ENCODE data around the gene ETFDH.
"Not testable (repeated sequence)": the region's sequence is repeated elsewhere in the genome, so short reads cannot be mapped to it uniquely, and the experiment has no call there.

Gene ETFDH

DNA sequence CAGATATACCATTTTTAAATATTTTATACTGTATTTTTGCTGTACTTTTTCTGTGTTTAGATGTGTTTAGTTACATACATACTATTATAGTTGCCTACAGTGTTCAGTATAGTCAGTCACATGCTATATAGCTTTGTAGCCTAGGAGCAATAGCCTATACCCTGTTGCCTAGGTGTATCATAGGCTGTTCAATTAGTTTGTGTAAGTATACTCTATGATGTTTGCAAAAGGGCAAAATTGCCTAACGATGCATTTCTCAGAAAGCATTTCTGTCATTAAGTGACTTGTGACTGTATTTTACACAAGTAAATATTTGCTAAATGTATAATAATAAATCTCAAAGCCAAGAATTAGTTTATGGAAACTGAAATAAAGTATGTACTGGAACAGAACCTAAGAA, 9.5 kb downstream of the ETFDH start:
- no peak for DNase-seq

DNA sequence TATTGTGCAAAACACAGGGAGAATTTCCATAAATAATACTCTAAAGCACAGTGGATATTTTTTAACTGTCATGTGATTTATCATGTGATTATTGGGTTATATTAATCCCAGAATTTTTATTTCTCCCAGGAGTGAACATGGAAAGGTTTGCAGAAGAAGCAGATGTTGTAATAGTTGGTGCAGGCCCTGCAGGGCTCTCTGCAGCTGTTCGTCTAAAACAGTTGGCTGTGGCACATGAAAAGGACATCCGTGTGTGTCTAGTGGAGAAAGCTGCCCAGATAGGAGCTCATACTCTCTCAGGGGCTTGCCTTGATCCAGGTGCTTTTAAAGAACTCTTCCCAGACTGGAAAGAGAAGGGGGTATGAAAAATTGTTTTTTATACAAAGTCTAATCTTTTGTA, 10.0 kb downstream of the ETFDH start:
- no peak for DNase-seq

DNA sequence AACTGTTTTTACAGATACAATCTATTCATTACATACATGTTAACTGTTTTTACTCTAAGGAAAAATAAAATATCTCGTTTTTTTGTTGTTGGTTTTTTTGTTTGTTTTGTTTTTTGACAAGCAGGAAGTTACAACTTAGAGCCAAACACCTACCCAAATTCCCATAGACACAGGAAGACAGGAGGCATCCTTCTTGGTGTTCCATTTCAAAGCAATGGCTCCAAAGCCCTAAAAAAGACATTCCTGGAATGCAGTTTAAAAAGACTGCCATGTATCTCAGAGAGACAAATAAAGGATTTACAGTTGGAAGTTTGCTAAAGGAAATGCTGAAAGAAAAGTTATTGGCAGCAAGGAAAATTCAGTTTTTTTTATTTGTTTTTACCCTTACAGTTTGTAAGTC, 16.7 kb downstream of the ETFDH start:
- no peak for DNase-seq

DNA sequence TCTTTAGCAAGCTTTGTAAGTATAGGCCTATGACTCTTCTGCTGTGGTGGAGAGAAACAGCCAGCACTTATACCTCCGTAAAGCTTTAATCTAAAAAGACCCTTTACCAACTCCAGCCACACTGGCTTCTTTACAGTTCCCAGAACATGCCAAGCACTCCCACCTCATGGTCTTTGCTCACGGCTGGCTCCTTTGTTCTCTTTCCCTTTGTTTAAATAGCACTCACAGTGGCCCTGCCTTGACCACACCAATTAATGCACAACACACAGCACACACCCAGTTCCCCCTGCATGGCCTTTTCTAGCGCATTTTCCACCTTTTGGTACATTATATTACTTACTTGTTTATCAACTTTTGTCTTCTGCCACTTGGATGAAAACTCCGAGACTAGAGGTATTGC, 32.2 kb downstream of the ETFDH start:
- no peak for DNase-seq

DNA sequence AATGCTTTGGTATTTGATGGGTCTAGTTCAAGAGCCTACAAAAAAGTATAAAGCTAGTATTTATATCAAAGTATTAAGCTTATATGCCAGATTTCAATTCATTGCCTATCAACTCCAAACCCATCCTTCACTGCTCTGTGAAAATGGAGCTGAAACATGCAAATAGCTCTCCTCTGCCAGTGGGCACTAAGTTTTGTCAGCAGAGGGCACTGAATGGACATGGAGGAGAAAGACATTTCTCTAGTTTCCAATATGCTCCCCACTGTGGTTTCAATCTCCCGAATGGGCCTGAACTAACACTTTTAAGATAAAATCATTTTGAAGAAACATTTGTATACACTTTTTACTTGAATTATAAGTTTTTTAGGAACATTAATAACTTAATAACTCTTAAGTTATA, 38.7 kb downstream of the ETFDH start:
- DNase-seq: no peak

DNA sequence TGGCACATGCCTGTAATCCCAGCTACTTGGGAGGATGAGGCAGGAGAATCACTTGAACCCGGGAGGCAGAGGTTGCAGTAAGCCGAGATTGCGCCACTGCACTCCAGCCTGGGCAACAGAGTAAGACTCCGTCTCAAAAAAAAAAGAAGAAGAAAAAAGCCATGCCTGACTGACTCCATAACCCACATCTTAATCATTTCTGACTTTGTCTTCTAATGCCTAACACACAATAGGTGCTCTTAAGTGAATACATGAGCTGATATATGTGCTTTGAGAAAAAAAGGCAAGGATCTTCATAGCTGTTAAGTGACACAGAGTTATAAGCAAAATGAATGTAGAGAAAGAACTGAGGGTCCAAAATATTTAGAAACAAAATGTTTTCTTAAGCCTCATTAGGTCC, 40.5 kb downstream of the ETFDH start:
- not testable (repeated sequence) for DNase-seq

DNA sequence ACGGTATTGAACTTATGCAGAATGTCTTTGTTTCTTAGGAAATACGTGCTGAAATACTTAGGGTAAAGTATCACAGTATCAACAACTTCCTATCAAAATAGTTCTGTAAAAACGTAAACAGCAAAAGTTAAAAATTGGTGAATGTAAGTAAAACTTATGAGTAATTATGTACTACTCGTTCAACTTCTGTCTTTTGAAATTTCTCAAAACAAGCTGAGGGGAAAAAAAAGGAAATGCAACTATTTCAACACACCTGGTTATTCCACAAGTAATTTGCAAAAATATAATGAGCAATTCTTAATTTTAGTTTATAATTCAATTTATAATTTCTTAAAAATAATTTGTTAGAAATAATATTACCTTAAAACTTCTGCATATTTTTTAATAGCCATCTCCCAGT, 42.8 kb downstream of the ETFDH start:
- no peak for DNase-seq

DNA sequence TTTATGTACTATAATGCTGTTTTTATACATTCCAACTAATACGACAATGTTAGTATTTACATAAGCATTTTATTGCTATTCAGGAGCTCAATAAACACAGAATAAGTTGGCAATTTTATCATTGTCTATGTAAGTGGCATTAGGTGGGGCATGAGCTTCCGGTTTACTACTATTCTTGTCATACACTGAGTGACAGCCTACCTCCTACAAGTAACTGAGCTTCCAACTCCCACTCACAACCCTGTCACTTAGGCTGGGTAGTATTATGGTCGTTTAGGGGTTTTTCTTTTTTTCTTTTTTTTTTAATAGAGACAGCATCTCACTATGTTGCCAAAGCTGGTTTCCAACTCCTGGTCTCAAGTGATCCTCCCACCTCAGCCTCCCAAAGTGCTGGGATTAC, 43.7 kb downstream of the ETFDH start:
- DNase-seq: no peak

DNA sequence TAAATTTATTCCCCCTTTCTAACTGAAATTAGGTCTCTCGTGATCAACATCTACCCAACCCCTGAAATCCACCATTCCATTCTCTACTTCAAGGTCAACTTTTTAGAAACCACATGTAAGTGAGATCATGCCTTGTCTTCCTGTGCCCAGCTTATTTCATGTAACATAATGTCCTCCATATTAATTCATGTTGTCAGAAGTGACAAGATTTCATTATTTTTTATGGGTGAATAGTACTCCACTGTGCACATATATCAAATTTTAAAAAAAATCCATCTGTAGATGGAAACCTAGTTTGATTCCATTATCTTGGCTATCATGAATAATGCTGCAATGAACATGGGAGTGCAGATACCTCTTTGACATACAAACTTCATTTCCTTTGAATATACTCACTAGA, 49.6 kb downstream of the ETFDH start:
- DNase-seq: no peak

DNA sequence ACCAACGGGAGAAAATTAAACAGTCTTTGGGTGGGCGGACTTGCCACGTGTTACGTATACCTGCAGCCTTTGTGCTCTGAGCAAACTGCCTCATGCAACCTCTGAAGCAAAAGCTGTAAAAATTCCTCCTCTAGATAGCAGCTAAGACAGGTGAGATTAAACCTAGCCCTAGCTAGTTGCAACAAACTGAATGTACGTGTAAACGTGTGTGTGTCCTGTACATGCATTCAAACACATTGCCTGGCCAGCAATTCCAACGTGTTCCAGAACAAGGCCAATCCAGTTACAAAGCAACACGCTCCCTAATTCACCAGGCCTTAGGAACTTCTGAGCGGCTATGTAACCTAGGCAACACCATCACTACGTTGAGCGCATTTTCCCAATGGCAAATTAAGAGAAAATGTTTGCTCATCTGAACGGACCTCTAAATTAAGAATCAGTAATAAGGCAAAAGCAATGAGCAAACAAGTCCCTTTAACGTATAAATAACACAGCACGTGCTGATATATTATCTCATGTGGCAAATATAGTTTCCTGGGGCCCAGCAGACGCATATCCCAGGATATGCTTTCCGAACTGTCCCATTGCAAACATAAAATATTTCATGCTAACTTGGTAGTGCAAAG, 50.3 kb downstream of the ETFDH start:
- DNase-seq: peak; percentile 11

DNA sequence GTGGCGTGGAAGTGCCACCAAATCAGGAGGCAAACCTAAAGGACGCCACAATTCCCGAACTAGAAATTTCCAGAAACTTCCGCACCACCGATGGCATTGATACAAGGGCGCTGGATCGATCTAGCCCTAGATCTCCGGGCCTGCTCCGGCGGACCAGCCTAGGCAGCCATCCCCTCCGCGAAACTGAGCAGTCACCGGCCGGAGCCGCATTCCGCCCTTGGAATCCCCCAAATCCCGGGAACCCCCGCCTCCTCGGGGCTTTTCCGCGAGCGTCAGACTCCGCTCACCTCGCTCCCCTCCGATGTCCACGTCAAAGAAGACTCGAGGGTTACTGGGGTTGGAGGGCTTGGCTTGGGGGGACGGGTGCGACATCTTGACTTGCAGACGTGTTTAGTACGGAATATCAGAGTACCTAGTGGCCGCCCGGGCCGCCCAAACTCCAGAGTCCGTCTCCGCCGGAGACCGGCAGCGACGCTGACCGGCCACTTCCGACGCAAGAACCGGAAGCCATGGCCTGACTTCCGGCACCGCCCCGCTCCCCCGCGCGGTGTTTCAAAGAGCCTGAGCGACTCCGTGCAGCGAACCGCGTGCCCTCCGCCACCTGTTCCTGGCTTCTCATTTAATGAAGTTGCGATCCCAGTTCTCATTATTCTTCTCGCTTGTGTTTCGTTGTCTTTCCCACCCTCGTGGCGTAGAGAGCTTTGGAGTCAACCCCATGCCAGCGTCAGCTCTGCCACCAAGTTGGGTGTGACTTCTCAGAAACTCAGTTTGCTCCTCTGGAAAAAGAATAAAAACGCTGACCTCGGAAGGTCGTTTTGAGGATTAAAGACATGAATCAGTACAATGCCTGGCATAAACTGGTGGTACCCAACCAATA, 51.1 kb downstream of the ETFDH start, which contains the start of gene PPID:
PPID (minus strand) TSS at position 480 of the 877 bp plus-strand sequence; CDS start at position 372, 108 bp downstream.
- DNase-seq: peak; percentile 24

DNA sequence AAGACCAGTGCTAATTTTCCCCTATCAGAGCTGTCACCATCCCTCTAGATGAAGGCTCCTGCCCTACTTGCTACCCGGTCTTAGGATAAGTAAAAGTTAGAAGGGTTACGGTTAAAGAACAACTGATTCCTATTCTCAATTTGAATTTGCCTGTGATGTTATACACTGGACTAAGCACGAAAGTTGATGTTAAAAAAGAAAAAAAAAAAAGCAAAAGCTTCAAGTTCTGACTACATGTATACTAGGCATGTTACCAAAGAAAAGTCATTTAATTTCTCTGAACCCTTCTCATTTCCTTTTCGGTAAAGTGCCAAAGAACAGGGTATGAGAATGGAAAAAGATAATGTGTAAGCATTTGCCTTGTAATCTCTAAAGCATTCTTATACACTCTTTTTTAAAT, 52.5 kb downstream of the ETFDH start:
- no peak for DNase-seq

DNA sequence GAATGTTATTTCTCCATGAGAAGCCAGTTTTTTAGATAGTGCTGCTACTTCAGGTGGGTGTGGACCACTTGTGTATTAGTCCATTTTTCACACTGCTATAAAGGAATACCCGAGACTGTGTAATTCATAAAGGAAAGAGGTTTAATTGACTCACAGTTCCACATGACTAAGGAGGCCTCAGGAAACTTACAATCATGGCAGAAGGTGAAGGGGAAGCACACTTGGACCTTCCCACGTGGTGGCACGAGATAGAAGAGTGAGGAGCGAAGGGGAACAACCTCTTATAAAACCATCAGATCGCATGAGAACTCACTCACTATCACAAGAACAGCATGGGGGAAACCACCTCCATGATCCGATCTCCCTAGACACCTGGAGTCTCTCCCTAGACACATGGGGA, 54.5 kb downstream of the ETFDH start:
- DNase-seq: no peak

DNA sequence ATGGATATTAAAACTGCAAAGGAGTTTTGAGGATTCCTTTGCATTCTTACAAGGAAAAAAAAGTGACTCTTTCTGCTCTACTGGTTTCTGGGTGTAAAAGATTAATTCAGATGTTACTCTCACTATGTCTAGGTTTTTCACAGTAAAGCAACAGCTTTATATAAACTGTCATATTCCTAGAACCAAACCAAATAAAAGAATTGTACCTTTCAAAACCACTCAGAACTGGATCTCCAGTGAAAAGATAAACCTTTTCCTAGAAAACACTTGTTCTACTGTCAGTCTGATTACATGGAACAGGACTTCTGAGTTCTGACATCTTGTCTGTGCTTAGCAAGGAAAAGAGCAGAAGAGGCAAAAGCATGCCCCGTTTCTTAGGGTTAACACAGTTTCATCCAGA, 56.1 kb downstream of the ETFDH start:
- no peak for DNase-seq

DNA sequence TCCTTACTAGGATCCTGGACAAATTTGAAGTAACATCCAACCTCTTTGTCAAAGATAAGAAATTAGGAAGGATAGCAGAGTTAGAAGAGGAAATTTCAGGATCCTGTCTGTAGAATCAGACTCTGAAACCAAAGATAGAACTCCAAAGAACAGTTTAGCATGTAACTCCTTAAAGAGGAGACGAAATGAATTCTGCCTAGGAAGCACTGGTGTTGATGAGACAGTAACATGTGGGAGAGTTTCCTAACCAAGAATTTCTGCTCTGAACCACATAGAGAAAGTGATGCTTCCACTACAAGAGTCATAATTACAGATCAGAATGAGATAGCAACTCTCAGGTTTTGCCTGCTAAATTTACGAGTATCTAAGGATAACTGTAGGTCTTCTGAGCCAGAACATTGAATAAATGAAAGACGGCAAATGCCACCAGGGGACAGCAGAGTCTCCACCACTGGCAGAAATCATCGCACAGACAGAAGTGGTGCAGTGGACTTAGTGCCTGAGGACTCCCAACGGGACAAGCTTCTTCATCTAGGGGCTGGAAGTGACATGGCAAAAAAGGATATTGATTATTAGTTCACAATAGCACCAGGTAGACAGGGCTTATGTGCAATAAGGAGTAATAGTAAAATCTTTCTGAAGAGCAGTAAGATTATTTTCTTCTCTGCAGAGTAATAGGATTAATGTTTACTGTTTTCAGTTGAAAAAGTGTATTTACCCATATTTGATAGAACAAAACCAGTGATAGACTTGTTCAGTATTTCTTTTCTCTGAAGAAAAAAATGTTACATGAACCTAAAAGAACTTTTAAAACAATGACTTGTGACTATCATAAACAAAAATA, 57.8 kb downstream of the ETFDH start:
- DNase-seq: no peak

DNA sequence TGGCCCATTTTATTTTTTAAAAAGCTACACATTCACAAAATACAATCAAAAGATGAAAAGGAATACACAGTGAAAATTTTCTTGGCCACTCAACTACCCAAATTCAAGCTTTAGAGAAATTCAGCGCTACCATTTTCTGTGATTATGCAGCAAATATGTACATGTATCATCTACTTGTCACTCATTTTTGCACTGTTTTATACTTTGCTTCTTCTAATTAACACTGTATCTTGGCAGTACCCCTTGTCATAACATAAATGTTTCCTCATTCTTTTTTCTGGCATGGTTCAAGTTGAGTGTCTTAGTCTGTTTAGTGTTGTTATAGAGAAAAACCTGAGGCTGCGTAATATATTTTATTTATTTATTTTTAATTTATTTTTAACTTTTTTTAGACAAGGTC, 66.8 kb downstream of the ETFDH start:
- no peak for DNase-seq

DNA sequence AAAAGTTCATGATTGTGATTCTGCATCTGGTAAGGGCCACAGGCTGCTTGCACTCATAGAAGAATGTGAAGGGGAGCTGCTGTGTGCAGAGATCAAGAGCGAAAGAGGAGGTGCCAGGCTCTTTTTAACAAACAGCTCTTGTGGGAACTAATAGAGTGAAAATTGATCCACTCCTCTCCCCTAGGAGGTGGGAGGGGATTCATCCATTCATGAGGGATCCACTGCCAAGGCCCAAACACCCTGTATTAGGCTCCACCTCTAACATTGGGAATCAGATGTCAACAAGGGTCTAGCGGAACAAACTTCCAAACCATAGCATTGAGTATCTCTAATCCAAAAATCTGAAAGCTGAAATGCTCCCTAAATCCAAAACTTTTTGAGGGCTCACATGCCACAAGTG, 67.5 kb downstream of the ETFDH start:
- DNase-seq: no peak

DNA sequence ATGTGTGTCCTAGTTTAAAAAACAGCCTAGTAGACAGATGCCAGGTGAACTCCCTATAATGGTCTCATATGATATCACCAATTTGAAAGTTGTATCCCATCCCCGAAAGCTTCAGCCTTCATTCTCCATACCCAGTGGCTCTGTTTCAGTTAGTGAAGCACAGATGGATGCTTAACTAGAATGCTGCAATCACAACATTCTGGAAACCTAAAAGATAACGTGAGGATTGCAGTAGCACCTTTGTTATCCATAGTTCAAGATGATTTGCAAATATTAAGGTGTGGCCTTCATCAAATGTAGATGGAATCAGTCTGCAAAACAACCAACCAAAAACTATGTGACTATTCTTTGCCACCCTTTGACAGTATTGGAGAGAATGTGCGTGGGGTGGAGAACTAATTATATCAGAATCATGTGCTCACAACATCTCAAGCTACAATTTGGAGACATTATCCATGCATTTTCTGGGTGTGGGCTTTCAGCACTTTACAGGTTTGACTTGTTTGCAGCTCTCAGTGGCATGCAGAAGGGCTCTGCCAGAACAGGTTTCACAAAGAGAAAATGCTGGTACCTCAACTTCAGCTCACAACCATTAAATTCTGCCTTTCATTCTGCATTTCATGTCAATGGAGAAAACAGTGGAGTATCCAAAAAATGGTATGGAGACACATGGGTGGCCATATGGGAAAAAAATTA, 69.4 kb downstream of the ETFDH start:
- no peak for DNase-seq

DNA sequence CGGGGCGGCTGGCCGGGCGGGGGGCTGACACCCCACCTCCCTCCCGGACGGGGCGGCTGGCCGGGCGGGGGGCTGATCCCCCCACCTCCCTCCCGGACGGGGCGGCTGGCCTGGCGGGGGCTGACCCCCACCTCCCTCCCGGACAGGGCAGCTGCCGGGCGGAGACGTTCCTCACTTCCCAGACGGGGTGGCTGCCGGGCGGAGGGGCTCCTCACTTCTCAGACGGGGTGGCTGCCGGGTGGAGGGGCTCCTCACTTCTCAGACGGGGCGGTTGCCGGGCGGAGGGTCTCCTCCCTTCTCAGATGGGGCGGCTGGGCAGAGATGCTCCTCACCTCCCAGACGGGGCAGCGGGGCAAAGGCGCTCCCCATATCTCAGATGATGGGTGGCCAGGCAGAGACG, 74.4 kb downstream of the ETFDH start:
- DNase-seq: not testable (repeated sequence)

DNA sequence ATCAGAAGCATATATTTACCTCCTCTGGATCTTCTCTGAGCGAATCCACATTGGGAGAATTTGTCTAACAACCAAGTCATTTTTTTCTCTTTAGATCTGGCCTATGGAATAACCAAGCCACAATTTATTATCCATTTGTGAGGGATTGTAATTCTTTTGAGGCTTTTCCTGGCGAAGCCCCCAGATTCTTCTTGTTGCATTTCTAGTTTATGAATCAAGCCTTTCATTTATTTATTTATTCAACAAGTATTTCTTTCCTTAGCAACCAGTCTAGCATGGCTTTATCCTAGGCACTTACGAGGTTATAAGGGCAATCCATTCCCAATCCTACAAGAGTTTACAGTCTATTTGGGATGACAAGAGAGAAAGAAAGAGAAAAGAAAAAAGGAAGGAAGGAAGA, 78.3 kb downstream of the ETFDH start:
- DNase-seq: no peak

DNA sequence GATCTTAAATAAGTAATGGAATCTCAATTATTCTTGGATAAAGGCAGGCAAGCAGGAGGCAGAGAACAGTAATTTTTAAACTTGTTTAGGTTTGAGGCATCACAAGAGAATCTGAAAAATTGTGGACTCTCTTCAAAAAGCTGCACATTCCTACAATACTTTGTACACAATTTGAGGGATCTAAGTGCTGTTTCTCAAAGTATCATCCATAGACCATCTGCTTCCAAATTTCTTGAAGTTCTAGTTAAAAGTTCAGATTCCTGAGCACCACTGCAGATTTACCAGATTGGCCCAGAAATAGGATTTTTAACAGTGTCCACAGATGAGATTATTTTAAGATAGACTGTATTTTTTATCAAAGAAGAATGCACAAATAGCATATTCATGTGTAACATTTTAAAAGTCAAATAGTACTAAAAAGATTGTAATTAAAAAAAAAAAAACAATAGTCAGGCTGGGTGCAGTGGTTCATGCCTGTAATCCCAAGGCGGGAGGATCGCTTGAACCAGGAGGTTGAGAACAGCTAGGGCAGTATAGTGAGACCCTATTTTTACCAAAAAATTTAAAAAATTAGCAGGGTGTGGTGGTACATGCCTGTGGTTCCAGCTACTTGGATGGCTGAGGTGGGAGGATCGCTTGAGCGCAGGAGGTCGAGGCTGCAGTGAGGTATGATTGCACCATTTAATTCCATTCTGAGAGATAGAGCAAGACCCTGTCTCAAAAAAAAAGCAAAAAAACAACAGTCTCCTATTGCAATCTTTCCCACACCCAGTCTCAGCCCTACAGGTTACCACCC, 82.5 kb downstream of the ETFDH start:
- no peak for DNase-seq

DNA sequence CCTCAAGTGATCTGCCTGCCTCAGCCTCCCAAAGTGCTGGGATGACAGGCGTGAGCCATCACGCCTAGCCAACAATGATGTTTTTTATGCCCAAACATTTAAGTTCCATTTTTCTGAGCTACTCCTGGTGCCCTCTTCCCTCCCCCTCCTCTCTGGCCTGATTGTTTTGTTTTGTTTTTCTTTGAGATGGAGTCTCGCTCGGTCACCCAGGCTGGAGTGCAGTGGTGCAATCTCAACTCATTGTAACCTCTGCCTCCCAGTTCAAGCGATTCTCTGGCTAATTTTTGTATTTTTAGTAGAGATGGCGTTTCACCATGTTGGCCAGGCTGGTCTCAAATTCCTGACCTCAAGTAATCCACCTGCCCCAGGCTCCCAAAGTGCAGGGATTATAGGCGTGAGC, 83.7 kb downstream of the ETFDH start:
- not testable (repeated sequence) for DNase-seq

All from NCI-H1417 treated with DMSO at 0.1 percent for 48 hours (cell line).